Stimulated activated CD8-positive, alpha-beta memory T cell treated with anti-CD3 and anti-CD28 coated beads, Interleukin-7, amount 100 ng/mL, for 4 hours (primary cell): ENCODE data around the gene HIGD2A.

Experiments
- DNase-seq, 2 donors: peaks; one replicate each; pipeline ENCODE4 v3.0.0-alpha.2; 2020; ENCODE audit warnings: low read depth in 2 of 2

HIGD2A gene

GRCh38 chr5:176415952-176416924 is 27.7 kb downstream of the HIGD2A start, which contains the start of gene CLTB:
Gene CLTB, minus strand, starts transcription at chr5:176416539. Its CDS starts 176 bp downstream, at chr5:176416363.
- DNase-seq = peak; percentile 68 to 91

DNA sequence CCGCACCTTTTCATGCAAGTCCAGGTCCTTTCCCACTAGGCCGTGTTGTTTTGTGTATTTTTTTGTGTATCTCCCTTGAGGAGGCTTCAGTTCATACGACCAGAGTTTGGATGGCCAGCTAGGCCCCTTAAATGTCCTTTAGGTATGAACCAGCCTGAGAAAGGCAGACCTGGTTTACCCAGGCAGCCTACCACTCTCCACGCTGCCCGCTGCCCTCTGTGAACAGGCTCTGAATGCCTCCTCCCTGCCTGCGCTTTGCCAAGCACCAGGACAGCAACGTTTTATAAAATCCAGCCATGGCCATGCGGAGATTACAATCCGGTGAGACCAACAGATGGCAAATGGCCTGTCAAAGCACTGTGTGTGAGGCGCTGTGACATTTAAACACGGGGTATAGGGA is 28.4 kb downstream of the HIGD2A start:
- no peak for DNase-seq

- DNase-seq = no peak
Measured at GRCh38 chr5:176418251-176418650, 29.7 kb downstream of the HIGD2A start.

GRCh38 chr5:176420086-176420485 is 31.5 kb downstream of the HIGD2A start:
- no peak for DNase-seq

- DNase-seq = no peak
Measured at GRCh38 chr5:176420972-176421544, 32.5 kb downstream of the HIGD2A start.

DNA sequence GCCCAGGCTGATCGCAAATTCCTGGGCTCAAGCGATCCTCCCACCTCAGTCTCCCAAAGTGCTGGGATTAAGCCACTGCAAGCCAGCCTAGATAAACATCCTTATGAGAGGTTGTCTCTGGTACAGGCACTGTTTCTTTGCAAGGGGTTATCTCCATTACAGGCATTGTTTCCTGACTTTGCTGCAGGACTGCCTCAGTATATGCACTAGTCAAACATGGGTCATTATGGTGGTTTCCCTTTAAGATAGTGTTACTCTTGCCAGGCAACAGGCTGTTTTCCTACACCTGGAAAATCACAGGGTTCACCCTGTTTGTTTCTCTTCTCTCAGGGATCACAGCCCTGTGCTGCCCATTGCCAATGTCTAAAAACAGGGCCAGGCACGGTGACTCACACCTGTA is 35.6 kb downstream of the HIGD2A start:
- no peak for DNase-seq

- no peak for DNase-seq
Measured at GRCh38 chr5:176425138-176425537, 36.6 kb downstream of the HIGD2A start.

DNA sequence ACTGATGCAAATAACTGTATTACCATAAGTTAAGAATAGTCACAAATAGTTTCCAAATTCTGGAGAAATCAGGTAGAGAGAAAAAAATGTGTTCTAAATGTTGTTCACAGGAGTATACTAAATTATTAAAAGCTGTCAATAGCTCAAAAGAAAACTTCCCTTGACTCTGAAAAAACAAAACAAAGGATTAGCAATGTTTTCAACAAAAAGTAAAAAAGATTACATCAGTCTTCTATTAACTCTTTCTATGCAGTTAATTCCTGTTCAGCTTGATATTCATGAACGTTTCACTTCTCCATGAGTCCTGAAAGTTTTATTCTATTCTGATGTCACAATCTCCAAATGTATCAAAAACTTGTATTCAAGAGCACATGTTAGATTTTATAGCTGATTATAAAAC is 37.2 kb downstream of the HIGD2A start:
- no peak for DNase-seq

- DNase-seq = no peak
Measured at GRCh38 chr5:176426876-176427275, 38.3 kb downstream of the HIGD2A start.

GRCh38 chr5:176427971-176428370 is 39.4 kb downstream of the HIGD2A start:
- DNase-seq = no peak

GRCh38 chr5:176429972-176430371 is 41.4 kb downstream of the HIGD2A start:
- DNase-seq = no peak

DNA sequence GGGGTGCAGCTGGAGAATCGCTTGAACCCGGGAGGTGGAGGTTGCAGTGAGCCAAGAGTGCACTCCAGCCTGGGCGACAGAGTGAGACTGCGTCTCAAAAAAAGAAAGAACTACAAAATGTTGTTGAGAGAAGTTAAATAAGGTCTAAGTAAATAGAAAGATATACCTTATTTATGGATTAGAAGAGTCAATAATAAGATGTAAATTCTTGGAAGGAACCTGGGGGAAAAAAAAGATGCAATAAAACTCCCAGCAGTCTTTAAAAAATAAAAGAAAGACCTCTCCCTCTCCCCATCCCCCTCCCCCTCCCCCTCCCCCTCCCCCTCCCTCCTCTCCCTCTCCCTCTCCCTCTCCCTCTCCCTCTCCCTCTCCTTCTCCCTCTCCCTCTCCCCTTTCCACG is 44.2 kb downstream of the HIGD2A start:
- no peak for DNase-seq

- DNase-seq = no peak
Measured at GRCh38 chr5:176436656-176437055, 48.1 kb downstream of the HIGD2A start.

- DNase-seq = no peak
Measured at GRCh38 chr5:176438959-176439757, 50.6 kb downstream of the HIGD2A start.
